ENCODE data around the gene WLS. TPM values are rescaled to one million over a fixed set of nuclear protein-coding genes. Genes with fewer than 3 reads are reported as not detected.

The WLS gene
- total and polyA plus RNA-seq, 2 donors (not counting 1 experiment from before 2014, with no cell fraction given), result 0.49 TPM; not detected in 1

- H3K27me3 ChIP-seq (replicated peaks in 1 of 4; ENCODE audit: control extremely low read depth in 1 of 4, control insufficient read depth in 3 of 4, insufficient read depth in 4 of 4, low read length in 3 of 4), result no peaks in the 10 kb centered on the region
- intact Hi-C loops (cut with micrococcal nuclease), result no loop called here
- no peaks in the 10 kb centered on the region for H3K9me3 Mint-ChIP-seq (ENCODE audit: insufficient read depth)
- no peak overlapping the region for H3K27ac Mint-ChIP-seq
- no peak overlapping the region for H2AFZ ChIP-seq (ENCODE audit: insufficient read depth, low read depth, low read length, poor library complexity, severe bottlenecking)
- WGBS (ENCODE audit: insufficient coverage), result no CpG with 5 or more reads among the region's 1 CpG
- no peaks in the 10 kb centered on the region for H3K9me3 ChIP-seq (ENCODE audit: control extremely low read depth in 1 of 3, control insufficient read depth in 2 of 3, insufficient read depth in 1 of 3, low read length in 2 of 3)
- no peaks in the 10 kb centered on the region for H3K27me3 Mint-ChIP-seq
- no peak for ATAC-seq (ENCODE audit: low read depth)
- TF ChIP-seq EZH2 (IDR thresholded peaks at IDR 0.05; ENCODE audit: borderline replicate concordance, insufficient read depth, low read depth, low read length, poor library complexity, severe bottlenecking) (no peak), CTCF (IDR thresholded peaks at IDR 0.05) (no peak)
- H3K4me3 ChIP-seq (ENCODE audit: control extremely low read depth in 1 of 5, extremely low read depth in 1 of 5, insufficient read depth in 1 of 5, low read depth in 2 of 5, low read length in 4 of 5), result no peak overlapping the region
- H3K4me1 ChIP-seq (ENCODE audit: control insufficient read depth in 2 of 2, insufficient read depth in 2 of 2, low read length in 2 of 2), result no peaks in the 10 kb centered on the region
- H3K79me2 ChIP-seq (ENCODE audit: control insufficient read depth, insufficient read depth, low read length), result no peaks in the 10 kb centered on the region
- H3K4me3 Mint-ChIP-seq, result no peak overlapping the region
- ChIA-PET CTCF (no interaction called here), POLR2A (no interaction called here)
- DNase-seq, result no peak
- no peaks in the 10 kb centered on the region for H4K20me1 ChIP-seq (ENCODE audit: control insufficient read depth, insufficient read depth, low read length, poor library complexity, severe bottlenecking)
- no peak overlapping the region for H3K4me2 ChIP-seq (replicated peaks; ENCODE audit: low read depth, low read length, poor library complexity, severe bottlenecking)
- no peak overlapping the region for H3K9ac ChIP-seq (ENCODE audit: low read length)
- H3K27ac ChIP-seq (ENCODE audit: low read length in 2 of 2), result no peak overlapping the region
- no peaks in the 10 kb centered on the region for H3K4me1 Mint-ChIP-seq
- H3K36me3 ChIP-seq (replicated peaks in 1 of 2; ENCODE audit: control extremely low read depth in 1 of 2, control insufficient read depth in 1 of 2, extremely low read depth in 1 of 2, insufficient read depth in 2 of 2, low read length in 1 of 2), result no peaks in the 10 kb centered on the region
Observed at GRCh38 chr1:68197891-68198290, 34.4 kb downstream of the WLS start.

- intact Hi-C loops (cut with micrococcal nuclease), result no loop called here
- Histone ChIP-seq H4K20me1 (ENCODE audit: control insufficient read depth, insufficient read depth, low read length, poor library complexity, severe bottlenecking) (no peaks in the 10 kb centered on the region), H3K4me3 (ENCODE audit: control extremely low read depth in 1 of 5, extremely low read depth in 1 of 5, insufficient read depth in 1 of 5, low read depth in 2 of 5, low read length in 4 of 5) (no peak overlapping the region), H3K4me1 (ENCODE audit: control insufficient read depth in 2 of 2, insufficient read depth in 2 of 2, low read length in 2 of 2) (no peaks in the 10 kb centered on the region), H3K36me3 (replicated peaks in 1 of 2; ENCODE audit: control extremely low read depth in 1 of 2, control insufficient read depth in 1 of 2, extremely low read depth in 1 of 2, insufficient read depth in 2 of 2, low read length in 1 of 2) (no peaks in the 10 kb centered on the region), H3K9ac (ENCODE audit: low read length) (no peak overlapping the region), H3K27ac (ENCODE audit: low read length in 2 of 2) (no peak overlapping the region), H3K27me3 (replicated peaks in 1 of 4; ENCODE audit: control extremely low read depth in 1 of 4, control insufficient read depth in 3 of 4, insufficient read depth in 4 of 4, low read length in 3 of 4) (no peaks in the 10 kb centered on the region), H3K79me2 (ENCODE audit: control insufficient read depth, insufficient read depth, low read length) (no peaks in the 10 kb centered on the region), H3K9me3 (ENCODE audit: control extremely low read depth in 1 of 3, control insufficient read depth in 2 of 3, insufficient read depth in 1 of 3, low read length in 2 of 3) (no peaks in the 10 kb centered on the region), H2AFZ (ENCODE audit: insufficient read depth, low read depth, low read length, poor library complexity, severe bottlenecking) (no peak overlapping the region), H3K4me2 (replicated peaks; ENCODE audit: low read depth, low read length, poor library complexity, severe bottlenecking) (no peak overlapping the region)
- no peak for ATAC-seq (ENCODE audit: low read depth)
- no peaks in the 10 kb centered on the region for H3K4me1 Mint-ChIP-seq
- no peak for DNase-seq
- WGBS (ENCODE audit: insufficient coverage), result no CpG with 5 or more reads among the region's 2 CpGs
- TF ChIP-seq EZH2 (IDR thresholded peaks at IDR 0.05; ENCODE audit: borderline replicate concordance, insufficient read depth, low read depth, low read length, poor library complexity, severe bottlenecking) (no peak), CTCF (IDR thresholded peaks at IDR 0.05) (no peak)
- H3K27ac Mint-ChIP-seq, result no peak overlapping the region
- POLR2A ChIA-PET, result no interaction called here
- CTCF ChIA-PET, result no interaction called here
- H3K27me3 Mint-ChIP-seq, result no peaks in the 10 kb centered on the region
- H3K4me3 Mint-ChIP-seq, result no peak overlapping the region
- no peaks in the 10 kb centered on the region for H3K9me3 Mint-ChIP-seq (ENCODE audit: insufficient read depth)
Observed at GRCh38 chr1:68197461-68197860, 34.9 kb downstream of the WLS start.

All from B cell (primary cell).